Uterus (tissue), 2 donors: ENCODE measurements around the gene DENND1A.

Experiments used
- POLR2A ChIP-seq, 2 donors: fragments of 450-650 bp; IDR thresholded peaks; one replicate each; pipeline ENCODE4 v1.6.1; 2016; ENCODE audit warnings: antibody characterized with exemption in 2 of 2, mild to moderate bottlenecking in 1 of 2, moderate library complexity in 1 of 2
- TF ChIP-seq, protein P1 (sequence below), 4 experiments: fragments of 200-600 bp in 2 of 4; fragments of 450-650 bp in 2 of 4; sonication (generic) in 2 of 4; IDR thresholded peaks; one replicate each; pipeline ENCODE4 v1.5.1; 2016 to 2019; ENCODE audit warnings: antibody characterized with exemption in 4 of 4, mild to moderate bottlenecking in 2 of 4, moderate library complexity in 1 of 4

DNA sequence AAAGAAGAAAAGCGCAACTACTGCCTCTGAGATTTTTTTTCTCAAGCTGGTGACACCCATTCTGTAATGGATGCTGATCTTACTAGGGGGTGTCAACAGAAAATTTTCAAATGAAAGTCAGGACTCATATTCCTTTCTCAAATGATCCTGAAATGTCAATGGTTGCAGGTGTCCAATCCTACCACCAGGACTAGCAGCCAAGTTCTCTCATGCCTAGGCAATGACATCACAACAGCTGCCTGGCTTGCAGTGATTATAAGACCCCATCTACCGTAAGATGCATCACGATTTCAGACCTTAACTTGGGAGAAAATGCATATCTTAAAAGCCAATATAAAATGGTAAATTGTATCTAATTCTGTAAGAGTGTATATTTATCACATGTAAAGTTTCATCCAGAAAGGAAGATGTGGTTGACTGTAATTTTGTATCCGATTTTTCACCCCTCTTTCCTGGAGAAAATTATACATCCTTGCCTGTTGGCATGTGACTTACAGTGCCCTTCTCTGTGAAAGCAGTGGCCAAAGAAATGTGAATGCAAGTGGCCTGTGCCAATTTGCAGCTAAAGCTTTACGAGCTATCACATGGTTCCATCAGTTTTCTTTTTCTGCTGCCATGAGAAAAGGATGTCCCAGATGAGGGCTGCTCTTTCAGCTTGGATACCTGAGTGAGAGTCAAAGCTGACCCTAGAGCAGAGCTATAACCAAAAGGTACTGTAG, 104.4 kb downstream of the DENND1A start:
- TF ChIP-seq POLR2A (IDR thresholded peaks at IDR 0.05) = no peak
- TF ChIP-seq, protein P1, sequence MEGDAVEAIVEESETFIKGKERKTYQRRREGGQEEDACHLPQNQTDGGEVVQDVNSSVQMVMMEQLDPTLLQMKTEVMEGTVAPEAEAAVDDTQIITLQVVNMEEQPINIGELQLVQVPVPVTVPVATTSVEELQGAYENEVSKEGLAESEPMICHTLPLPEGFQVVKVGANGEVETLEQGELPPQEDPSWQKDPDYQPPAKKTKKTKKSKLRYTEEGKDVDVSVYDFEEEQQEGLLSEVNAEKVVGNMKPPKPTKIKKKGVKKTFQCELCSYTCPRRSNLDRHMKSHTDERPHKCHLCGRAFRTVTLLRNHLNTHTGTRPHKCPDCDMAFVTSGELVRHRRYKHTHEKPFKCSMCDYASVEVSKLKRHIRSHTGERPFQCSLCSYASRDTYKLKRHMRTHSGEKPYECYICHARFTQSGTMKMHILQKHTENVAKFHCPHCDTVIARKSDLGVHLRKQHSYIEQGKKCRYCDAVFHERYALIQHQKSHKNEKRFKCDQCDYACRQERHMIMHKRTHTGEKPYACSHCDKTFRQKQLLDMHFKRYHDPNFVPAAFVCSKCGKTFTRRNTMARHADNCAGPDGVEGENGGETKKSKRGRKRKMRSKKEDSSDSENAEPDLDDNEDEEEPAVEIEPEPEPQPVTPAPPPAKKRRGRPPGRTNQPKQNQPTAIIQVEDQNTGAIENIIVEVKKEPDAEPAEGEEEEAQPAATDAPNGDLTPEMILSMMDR (IDR thresholded peaks at IDR 0.05) = no peak
